ENCODE results near the gene IL18RAP. TPM values are rescaled to one million over a fixed set of nuclear protein-coding genes. Genes with fewer than 3 reads are reported as not detected.

IL18RAP gene
- total RNA-seq, 1 experiment from 2014 or later: not detected

- H3K4me1 ChIP-seq: peaks cover 13% of the 10 kb centered on the region
- no peaks in the 10 kb centered on the region for H3K27me3 ChIP-seq
- no peaks in the 10 kb centered on the region for H3K9me3 ChIP-seq (replicated peaks)
- peak; percentile 15 to 25 for DNase-seq
- H3K36me3 ChIP-seq: no peaks in the 10 kb centered on the region
- peak overlapping the region; percentile 49 for H3K27ac ChIP-seq
- H3K4me3 ChIP-seq: no peak overlapping the region
Observed at GRCh38 chr2:102486941-102487702, 64.2 kb downstream of the IL18RAP start.

- Histone ChIP-seq H3K27ac (peak overlapping the region; percentile 49), H3K9me3 (replicated peaks) (no peaks in the 10 kb centered on the region; the same call in 1 of the 2 replicates), H3K36me3 (no peaks in the 10 kb centered on the region), H3K27me3 (no peaks in the 10 kb centered on the region), H3K4me1 (peaks cover 13% of the 10 kb centered on the region), H3K4me3 (no peak overlapping the region)
- peak; percentile 71 to 73 for DNase-seq
Observed at GRCh38 chr2:102487761-102488462, 65.0 kb downstream of the IL18RAP start.

GRCh38 chr2:102489646-102490045 is 66.7 kb downstream of the IL18RAP start:
- Histone ChIP-seq H3K9me3 (replicated peaks) (no peaks in the 10 kb centered on the region; the same call in 1 of the 2 replicates), H3K27ac (no peak overlapping the region), H3K4me1 (peaks cover 13% of the 10 kb centered on the region), H3K4me3 (no peak overlapping the region), H3K27me3 (no peaks in the 10 kb centered on the region), H3K36me3 (no peaks in the 10 kb centered on the region)
- no peak for DNase-seq

- no peak overlapping the region for H3K4me3 ChIP-seq
- peaks cover 9% of the 10 kb centered on the region for H3K4me1 ChIP-seq
- H3K27me3 ChIP-seq: no peaks in the 10 kb centered on the region
- H3K36me3 ChIP-seq: no peaks in the 10 kb centered on the region
- DNase-seq: no peak
- no peaks in the 10 kb centered on the region; the same call in 1 of the 2 replicates for H3K9me3 ChIP-seq (replicated peaks)
- H3K27ac ChIP-seq: no peak overlapping the region
Observed at GRCh38 chr2:102492006-102492405, 69.0 kb downstream of the IL18RAP start.

GRCh38 chr2:102494570-102494969 is 71.6 kb downstream of the IL18RAP start:
- Histone ChIP-seq H3K27ac (no peak overlapping the region), H3K4me1 (no peaks in the 10 kb centered on the region), H3K9me3 (replicated peaks) (no peaks in the 10 kb centered on the region; the same call in 1 of the 2 replicates), H3K27me3 (no peaks in the 10 kb centered on the region), H3K4me3 (no peak overlapping the region), H3K36me3 (no peaks in the 10 kb centered on the region)
- no peak for DNase-seq

GRCh38 chr2:102498414-102498813 is 75.5 kb downstream of the IL18RAP start:
- Histone ChIP-seq H3K27ac (no peak overlapping the region), H3K4me1 (no peaks in the 10 kb centered on the region), H3K9me3 (replicated peaks) (no peaks in the 10 kb centered on the region), H3K36me3 (no peaks in the 10 kb centered on the region), H3K4me3 (no peak overlapping the region), H3K27me3 (no peaks in the 10 kb centered on the region)
- DNase-seq: no peak

GRCh38 chr2:102499558-102499957 is 76.6 kb downstream of the IL18RAP start:
- Histone ChIP-seq H3K36me3 (no peaks in the 10 kb centered on the region), H3K27me3 (no peaks in the 10 kb centered on the region), H3K4me1 (no peaks in the 10 kb centered on the region), H3K27ac (no peak overlapping the region), H3K9me3 (replicated peaks) (no peaks in the 10 kb centered on the region), H3K4me3 (no peak overlapping the region)
- DNase-seq: no peak

Other genes starting within 250 kb of the IL18RAP start
- gene IL1RL2, start 236.1 kb upstream of the IL18RAP start, total RNA-seq (2014; rRNA removed; shearing (Covaris generic)): not detected in 2 replicates
- gene IL1RL1, start 111.6 kb upstream of the IL18RAP start, total RNA-seq (2014; rRNA removed; shearing (Covaris generic)): not detected in 2 replicates
- not detected in 2 replicates for gene IL18R1, start 67.4 kb upstream of the IL18RAP start, total RNA-seq (2014; rRNA removed; shearing (Covaris generic))
- gene SLC9A4, start 50.1 kb downstream of the IL18RAP start, total RNA-seq (2014; rRNA removed; shearing (Covaris generic)): 0.04 TPM in 1 of 2 replicates, not detected in the other
- gene SLC9A2, start 196.4 kb downstream of the IL18RAP start, total RNA-seq (2014; rRNA removed; shearing (Covaris generic)): 0.10 TPM in 2 replicates

All from SJCRH30 (cell line).